ENCODE measurements around the gene RAMP3. TPM values are rescaled to one million over a fixed set of nuclear protein-coding genes. Genes with fewer than 3 reads are reported as not detected.

Gene RAMP3
- total RNA-seq, 1 donor from 2014 or later, result 52.5 TPM

GRCh38 chr7:45211066-45211465, 53.5 kb downstream of the RAMP3 start:
- DNase-seq (ENCODE audit: low spot score), result no peak
- intact Hi-C loops (cut with DNase I), result loop anchor here (1.0 kb wide), 1 partner anchor 51 kb away; no protein-coding TSS in a partner anchor

GRCh38 chr7:45211958-45212357, 54.4 kb downstream of the RAMP3 start:
- DNase-seq (ENCODE audit: low spot score), result no peak
- intact Hi-C loops (cut with DNase I), result loop anchor here (1.0 kb wide), 1 partner anchor 52 kb away; no protein-coding TSS in a partner anchor

- intact Hi-C loops (cut with DNase I), result no loop called here
- no peak for DNase-seq (ENCODE audit: low spot score)
Observed at GRCh38 chr7:45212606-45213005, 55.0 kb downstream of the RAMP3 start.

GRCh38 chr7:45215601-45216062, 58.0 kb downstream of the RAMP3 start:
- intact Hi-C loops (cut with DNase I), result no loop called here

GRCh38 chr7:45216181-45216580, 58.6 kb downstream of the RAMP3 start:
- DNase-seq (ENCODE audit: low spot score), result no peak
- intact Hi-C loops (cut with DNase I), result no loop called here

More at GRCh38 chr7:45215601-45216062, 58.0 kb downstream of the RAMP3 start:
- no peak for DNase-seq (ENCODE audit: low spot score)

- intact Hi-C loops (cut with DNase I), result no loop called here
- no peak for DNase-seq (ENCODE audit: low spot score)
Observed at GRCh38 chr7:45216622-45217165, 59.1 kb downstream of the RAMP3 start.

GRCh38 chr7:45217358-45217757, 59.8 kb downstream of the RAMP3 start:
- intact Hi-C loops (cut with DNase I), result no loop called here
- no peak for DNase-seq (ENCODE audit: low spot score)

- no peak for DNase-seq (ENCODE audit: low spot score)
- intact Hi-C loops (cut with DNase I), result no loop called here
Observed at GRCh38 chr7:45219130-45219529, 61.5 kb downstream of the RAMP3 start.

GRCh38 chr7:45219801-45220435, 62.3 kb downstream of the RAMP3 start:
- intact Hi-C loops (cut with DNase I), result no loop called here
- DNase-seq (ENCODE audit: low spot score), result no peak

GRCh38 chr7:45220846-45221618, 63.4 kb downstream of the RAMP3 start:
- intact Hi-C loops (cut with DNase I), result no loop called here
- DNase-seq (ENCODE audit: low spot score), result no peak

- intact Hi-C loops (cut with DNase I), result no loop called here
- no peak for DNase-seq (ENCODE audit: low spot score)
Observed at GRCh38 chr7:45221896-45222604, 64.5 kb downstream of the RAMP3 start.

GRCh38 chr7:45223078-45223477, 65.5 kb downstream of the RAMP3 start:
- intact Hi-C loops (cut with DNase I), result no loop called here
- no peak for DNase-seq (ENCODE audit: low spot score)

- intact Hi-C loops (cut with DNase I), result no loop called here
- no peak for DNase-seq (ENCODE audit: low spot score)
Observed at GRCh38 chr7:45223728-45224630, 66.4 kb downstream of the RAMP3 start.

GRCh38 chr7:45224832-45225231, 67.2 kb downstream of the RAMP3 start:
- intact Hi-C loops (cut with DNase I), result no loop called here
- no peak for DNase-seq (ENCODE audit: low spot score)

- no peak for DNase-seq (ENCODE audit: low spot score)
- intact Hi-C loops (cut with DNase I), result no loop called here
Observed at GRCh38 chr7:45225311-45225947, 67.8 kb downstream of the RAMP3 start.

- DNase-seq (ENCODE audit: low spot score), result no peak
- intact Hi-C loops (cut with DNase I), result no loop called here
Observed at GRCh38 chr7:45225948-45226335, 68.4 kb downstream of the RAMP3 start.

- DNase-seq (ENCODE audit: low spot score), result no peak
- intact Hi-C loops (cut with DNase I), result no loop called here
Observed at GRCh38 chr7:45229156-45229920, 71.7 kb downstream of the RAMP3 start.

- intact Hi-C loops (cut with DNase I), result no loop called here
- DNase-seq (ENCODE audit: low spot score), result no peak
Observed at GRCh38 chr7:45230083-45230482, 72.5 kb downstream of the RAMP3 start.
